Ishikawa (cell line): ENCODE data around the gene FASTKD1.

Experiments used
- CEBPB ChIP-seq: IDR thresholded peaks from 2 replicates; pipeline ENCODE4 v1.6.1; 2012
- EP300 ChIP-seq: IDR thresholded peaks from 2 replicates; pipeline ENCODE4 v1.6.1; 2012; ENCODE audit warnings: borderline replicate concordance
- RAD21 ChIP-seq: IDR thresholded peaks from 2 replicates; pipeline ENCODE4 v1.6.1; 2012; ENCODE audit warnings: low read depth
- REST ChIP-seq: IDR thresholded peaks from 2 replicates; pipeline ENCODE4 v1.6.1; 2012; ENCODE audit warnings: low read depth, mild to moderate bottlenecking
- TAF1 ChIP-seq: IDR thresholded peaks from 2 replicates; pipeline ENCODE4 v1.6.1; 2012; ENCODE audit warnings: low read depth, mild to moderate bottlenecking

GRCh38 chr2:169590804-169591203 lies 17.1 kb upstream of the FASTKD1 start:
- TF ChIP-seq TAF1: no peak
- TF ChIP-seq RAD21: no peak
- TF ChIP-seq EP300: no peak
- no peak for TF ChIP-seq REST
- TF ChIP-seq CEBPB: no peak
